B cell (primary cell): ENCODE data around the gene DNAJC1.

Experiments used
- EZH2 ChIP-seq: IDR thresholded peaks from 2 replicates; pipeline ENCODE4 v1.6.1; 2012; ENCODE audit warnings: borderline replicate concordance, low read depth, mild to moderate bottlenecking, moderate library complexity, low read length; ENCODE audit not compliant: insufficient read depth, poor library complexity, severe bottlenecking
- TF ChIP-seq, protein P1 (sequence below): fragments of 200-600 bp; IDR thresholded peaks from one replicate; pipeline ENCODE4 v1.8.0; 2022; ENCODE audit warnings: antibody characterized with exemption, mild to moderate bottlenecking

DNA sequence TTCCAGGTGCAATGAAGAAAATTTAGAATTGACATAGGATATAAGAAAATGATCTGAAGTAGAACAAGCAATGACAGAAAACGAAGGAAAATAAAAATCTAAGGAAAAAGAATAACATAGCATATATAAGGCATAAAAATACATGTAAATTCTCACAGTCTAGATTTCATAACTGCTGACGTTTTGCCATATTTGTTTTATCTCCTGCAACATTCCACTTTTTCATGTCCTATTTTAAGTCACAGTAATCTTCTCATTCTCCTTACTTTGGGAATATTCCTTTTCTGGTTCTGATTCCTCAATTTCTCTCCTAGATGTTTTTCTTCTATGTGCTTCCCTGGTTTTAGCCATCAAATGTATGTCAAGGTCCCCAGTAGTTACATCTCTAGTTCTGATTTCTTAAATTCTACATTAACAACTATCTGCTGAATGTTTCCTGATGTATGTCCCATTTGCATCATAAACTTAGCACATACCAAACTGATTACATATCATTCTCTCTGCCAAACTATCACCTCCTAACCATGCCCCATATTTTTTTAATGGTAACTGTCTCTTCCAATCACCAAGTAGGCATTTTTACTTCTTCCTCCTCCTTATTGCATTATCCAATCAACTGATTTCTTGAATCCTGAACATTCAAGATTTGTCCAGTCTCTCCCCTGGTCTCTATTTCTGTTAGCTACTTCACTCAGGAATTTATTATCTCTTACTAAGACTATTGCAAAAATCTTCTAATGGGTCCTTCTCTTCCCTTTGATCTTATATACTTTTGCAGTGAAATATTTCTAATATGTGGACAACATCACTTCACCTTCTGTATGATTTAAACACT lies 171.3 kb downstream of the DNAJC1 start:
- TF ChIP-seq, protein P1, sequence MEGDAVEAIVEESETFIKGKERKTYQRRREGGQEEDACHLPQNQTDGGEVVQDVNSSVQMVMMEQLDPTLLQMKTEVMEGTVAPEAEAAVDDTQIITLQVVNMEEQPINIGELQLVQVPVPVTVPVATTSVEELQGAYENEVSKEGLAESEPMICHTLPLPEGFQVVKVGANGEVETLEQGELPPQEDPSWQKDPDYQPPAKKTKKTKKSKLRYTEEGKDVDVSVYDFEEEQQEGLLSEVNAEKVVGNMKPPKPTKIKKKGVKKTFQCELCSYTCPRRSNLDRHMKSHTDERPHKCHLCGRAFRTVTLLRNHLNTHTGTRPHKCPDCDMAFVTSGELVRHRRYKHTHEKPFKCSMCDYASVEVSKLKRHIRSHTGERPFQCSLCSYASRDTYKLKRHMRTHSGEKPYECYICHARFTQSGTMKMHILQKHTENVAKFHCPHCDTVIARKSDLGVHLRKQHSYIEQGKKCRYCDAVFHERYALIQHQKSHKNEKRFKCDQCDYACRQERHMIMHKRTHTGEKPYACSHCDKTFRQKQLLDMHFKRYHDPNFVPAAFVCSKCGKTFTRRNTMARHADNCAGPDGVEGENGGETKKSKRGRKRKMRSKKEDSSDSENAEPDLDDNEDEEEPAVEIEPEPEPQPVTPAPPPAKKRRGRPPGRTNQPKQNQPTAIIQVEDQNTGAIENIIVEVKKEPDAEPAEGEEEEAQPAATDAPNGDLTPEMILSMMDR, result no peak
- no peak for TF ChIP-seq EZH2
